Activated CD8-positive, alpha-beta T cell treated with anti-CD3 and anti-CD28 coated beads for 36 hours (primary cell): Measurements from ENCODE around the gene IDUA. TPM values are rescaled to one million over a fixed set of nuclear protein-coding genes. Genes with fewer than 3 reads are reported as not detected.

Source experiments
- ATAC-seq: fragments of 200-7000 bp; cut with Tn5 transposase; one replicate; pipeline ENCODE4 v1.10.0; 2021; ENCODE audit warnings: mild to moderate bottlenecking, moderate library complexity
- CTCF ChIA-PET: fragments of 350-600 bp; sonication (Branson Sonifier 250); formaldehyde crosslinking; loops from one replicate; lab custom pipeline; 2021; ENCODE audit warnings: antibody characterized with exemption; lab: Charles Lee
- POLR2A ChIA-PET: fragments of 350-600 bp; sonication (Branson Sonifier 250); formaldehyde crosslinking; loops from one replicate; lab custom pipeline; 2021; ENCODE audit warnings: antibody characterized with exemption; lab: Charles Lee
- DNase-seq: peaks from one replicate; pipeline ENCODE4 v3.0.0-alpha.2; 2020
- H3K27ac Mint-ChIP-seq: one replicate; pipeline ENCODE4 v1.8.0; 2021; ENCODE audit warnings: mild to moderate bottlenecking, mixed read lengths
- H3K27me3 Mint-ChIP-seq: one replicate; pipeline ENCODE4 v1.8.0; 2021; ENCODE audit warnings: mixed read lengths
- H3K36me3 Mint-ChIP-seq: one replicate; pipeline ENCODE4 v1.8.0; 2021; ENCODE audit warnings: low read depth, mixed read lengths
- H3K4me1 Mint-ChIP-seq: one replicate; pipeline ENCODE4 v1.8.0; 2021; ENCODE audit warnings: low read depth, mixed read lengths
- H3K4me3 Mint-ChIP-seq: one replicate; pipeline ENCODE4 v1.8.0; 2021; ENCODE audit warnings: mild to moderate bottlenecking, moderate library complexity, mixed read lengths
- H3K9me3 Mint-ChIP-seq: one replicate; pipeline ENCODE4 v1.8.0; 2021; ENCODE audit warnings: mixed read lengths
- intact Hi-C: fragments of 100-400 bp; cut with micrococcal nuclease; formaldehyde crosslinking; loops from one replicate; pipeline ENCODE4 v1.10.0; 2022
- total RNA-seq, 2 experiments: library from RNA; stranded (reverse); gene quantifications; one replicate each; pipeline ENCODE4 v1.2.3, GENCODE V29; 2021
- TF ChIP-seq, protein P1 (sequence below): fragments of 200-600 bp; IDR thresholded peaks from one replicate; pipeline ENCODE4 v1.8.0; 2022; ENCODE audit warnings: antibody characterized with exemption, mild to moderate bottlenecking

The IDUA gene
- total RNA-seq, 2 experiments from 2014 or later, result 4.8 to 5.4 TPM

DNA sequence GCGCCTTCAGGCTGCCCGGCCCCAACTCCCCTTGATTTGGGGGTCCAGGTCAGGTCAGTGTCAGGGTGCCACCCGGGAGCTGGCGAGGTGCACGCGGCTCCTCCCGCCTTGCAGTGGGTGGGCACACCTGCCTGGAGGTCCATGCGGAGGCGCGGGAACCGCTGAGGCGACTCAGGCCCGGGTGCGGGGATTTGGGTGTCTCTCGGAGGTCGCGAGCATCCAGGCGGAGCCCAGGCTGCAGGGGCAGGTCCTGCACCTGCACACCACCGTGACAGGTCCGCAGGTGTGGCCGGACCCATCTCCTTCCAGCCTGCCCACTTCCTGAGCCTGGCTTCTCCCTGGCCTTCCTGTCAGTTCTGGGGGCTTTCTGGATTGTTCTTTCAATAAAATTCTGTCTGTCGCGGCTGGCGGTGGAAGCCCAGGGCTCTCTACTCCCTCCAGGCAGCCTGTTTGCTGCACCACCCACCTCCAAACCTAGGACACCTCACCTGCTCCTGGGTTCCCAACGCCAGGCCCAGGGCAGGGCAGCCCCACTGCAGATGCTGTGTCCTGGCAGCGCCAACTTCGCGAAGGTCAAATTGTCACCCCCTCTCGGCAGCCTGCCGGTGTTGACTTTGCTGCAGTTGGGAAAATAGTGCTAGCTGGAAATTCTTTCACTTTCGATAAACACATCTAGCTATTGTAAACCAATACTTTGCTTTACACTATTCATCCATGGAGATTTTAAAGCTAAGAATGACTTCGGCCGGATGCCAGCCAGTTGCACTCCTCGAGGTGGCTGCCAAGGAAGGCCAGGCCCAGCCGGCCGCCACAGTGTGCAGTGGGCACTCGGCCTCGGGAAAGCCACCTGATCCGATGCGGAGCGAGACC is 60.5 kb downstream of the IDUA start:
- no peak for ATAC-seq
- H3K36me3 Mint-ChIP-seq, result no peaks in the 10 kb centered on the region
- intact Hi-C loops, result no loop called here
- ChIA-PET POLR2A (no interaction called here), CTCF (no interaction called here)
- peaks cover 29% of the 10 kb centered on the region for H3K27me3 Mint-ChIP-seq
- H3K27ac Mint-ChIP-seq, result no peak overlapping the region
- TF ChIP-seq, protein P1, sequence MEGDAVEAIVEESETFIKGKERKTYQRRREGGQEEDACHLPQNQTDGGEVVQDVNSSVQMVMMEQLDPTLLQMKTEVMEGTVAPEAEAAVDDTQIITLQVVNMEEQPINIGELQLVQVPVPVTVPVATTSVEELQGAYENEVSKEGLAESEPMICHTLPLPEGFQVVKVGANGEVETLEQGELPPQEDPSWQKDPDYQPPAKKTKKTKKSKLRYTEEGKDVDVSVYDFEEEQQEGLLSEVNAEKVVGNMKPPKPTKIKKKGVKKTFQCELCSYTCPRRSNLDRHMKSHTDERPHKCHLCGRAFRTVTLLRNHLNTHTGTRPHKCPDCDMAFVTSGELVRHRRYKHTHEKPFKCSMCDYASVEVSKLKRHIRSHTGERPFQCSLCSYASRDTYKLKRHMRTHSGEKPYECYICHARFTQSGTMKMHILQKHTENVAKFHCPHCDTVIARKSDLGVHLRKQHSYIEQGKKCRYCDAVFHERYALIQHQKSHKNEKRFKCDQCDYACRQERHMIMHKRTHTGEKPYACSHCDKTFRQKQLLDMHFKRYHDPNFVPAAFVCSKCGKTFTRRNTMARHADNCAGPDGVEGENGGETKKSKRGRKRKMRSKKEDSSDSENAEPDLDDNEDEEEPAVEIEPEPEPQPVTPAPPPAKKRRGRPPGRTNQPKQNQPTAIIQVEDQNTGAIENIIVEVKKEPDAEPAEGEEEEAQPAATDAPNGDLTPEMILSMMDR, result no peak
- peaks cover 3% of the 10 kb centered on the region for H3K4me1 Mint-ChIP-seq
- no peaks in the 10 kb centered on the region for H3K9me3 Mint-ChIP-seq
- H3K4me3 Mint-ChIP-seq, result no peak overlapping the region
- DNase-seq, result peak; percentile 25

DNA sequence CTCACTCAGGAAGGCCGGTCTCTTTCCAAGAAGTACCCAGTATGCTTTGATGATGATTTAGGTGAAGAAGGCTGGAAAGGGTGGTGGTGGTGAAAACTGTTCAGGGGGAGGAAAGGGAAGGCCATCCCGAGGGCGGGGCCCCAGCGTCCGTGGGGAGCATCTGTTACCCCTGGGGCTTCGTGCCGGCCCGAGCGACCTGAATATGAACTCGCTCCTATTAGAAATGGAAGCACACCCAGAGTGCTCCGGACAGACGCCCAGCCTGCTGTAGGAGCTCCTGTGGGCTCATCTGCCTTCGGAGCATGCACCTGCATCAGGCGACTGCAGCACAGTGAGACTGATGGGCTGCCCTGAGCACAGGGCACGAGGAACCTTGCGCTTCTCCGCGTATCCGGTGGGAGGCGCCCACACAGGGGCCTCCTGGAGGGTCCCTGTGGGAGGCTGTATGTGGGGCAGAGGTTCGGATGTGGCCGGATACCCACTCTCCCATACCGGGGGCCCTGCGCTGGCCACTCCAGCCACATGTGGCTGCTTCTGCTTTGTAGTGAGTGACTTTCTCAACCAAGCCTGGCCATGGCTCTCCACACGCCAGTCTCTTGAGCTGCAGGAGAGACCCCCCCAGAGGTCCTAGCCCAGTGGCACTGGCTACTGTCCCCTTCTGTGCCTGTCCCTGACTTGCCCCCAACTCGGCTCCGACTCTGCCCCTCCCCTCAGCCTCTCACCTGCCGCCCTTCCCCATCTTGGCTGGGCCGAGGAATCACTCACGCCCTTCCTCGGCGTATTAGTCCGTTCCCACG is 61.3 kb downstream of the IDUA start:
- Mint-ChIP-seq H3K9me3 (no peaks in the 10 kb centered on the region), H3K4me3 (no peak overlapping the region), H3K36me3 (no peaks in the 10 kb centered on the region), H3K4me1 (peaks cover under 1% of the 10 kb centered on the region), H3K27ac (no peak overlapping the region), H3K27me3 (peaks cover 28% of the 10 kb centered on the region)
- intact Hi-C loops, result no loop called here
- DNase-seq (no peak), ATAC-seq (no peak)
- ChIA-PET POLR2A (no interaction called here), CTCF (no interaction called here)
- TF ChIP-seq, protein P1, result no peak

DNA sequence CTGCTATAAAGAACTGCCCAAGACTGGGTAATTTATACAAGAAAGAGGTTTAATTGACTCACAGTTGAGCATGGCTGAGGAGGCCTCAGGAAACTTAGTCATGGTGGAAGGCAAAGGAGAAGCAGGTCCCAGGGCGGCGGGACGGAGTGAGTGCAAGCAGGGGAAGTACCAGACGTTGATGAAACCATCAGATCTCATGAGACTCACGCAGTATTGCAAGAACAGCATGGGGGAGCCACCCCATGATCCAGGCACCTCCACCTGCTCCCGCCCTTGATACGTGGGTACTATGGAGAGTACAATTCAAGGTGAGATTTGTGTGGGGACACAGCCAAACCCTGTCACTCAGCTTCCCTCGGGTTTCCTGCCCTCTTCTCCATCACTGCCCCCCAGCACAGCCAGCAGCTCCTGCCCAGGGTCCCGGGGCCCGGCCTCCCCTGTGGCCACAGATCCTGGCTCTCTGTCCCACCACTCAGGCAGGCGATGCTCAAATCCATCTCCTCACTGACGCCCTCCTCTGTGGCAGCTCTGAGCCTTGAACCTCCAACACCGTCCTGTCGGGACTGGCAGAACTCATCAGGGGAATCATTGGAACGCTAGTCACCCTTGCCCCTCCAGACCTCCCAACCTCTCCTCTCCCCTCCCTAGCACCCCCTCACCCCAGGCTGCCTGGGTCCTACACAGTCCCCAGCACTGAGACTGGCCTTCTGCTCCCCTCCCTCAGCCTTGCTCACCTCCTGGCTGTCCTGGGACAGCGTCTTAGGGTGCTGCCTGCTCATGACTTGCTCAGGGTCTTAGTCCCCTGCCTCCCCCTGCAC is 62.1 kb downstream of the IDUA start:
- no peaks in the 10 kb centered on the region for H3K4me1 Mint-ChIP-seq
- H3K4me3 Mint-ChIP-seq, result no peak overlapping the region
- peak; percentile 61 for ATAC-seq
- ChIA-PET POLR2A (no interaction called here), CTCF (no interaction called here)
- peak; percentile 55 for DNase-seq
- no peaks in the 10 kb centered on the region for H3K36me3 Mint-ChIP-seq
- no peak overlapping the region for H3K27ac Mint-ChIP-seq
- intact Hi-C loops, result no loop called here
- H3K27me3 Mint-ChIP-seq, result peaks cover 26% of the 10 kb centered on the region
- TF ChIP-seq, protein P1, result no peak
- no peaks in the 10 kb centered on the region for H3K9me3 Mint-ChIP-seq

DNA sequence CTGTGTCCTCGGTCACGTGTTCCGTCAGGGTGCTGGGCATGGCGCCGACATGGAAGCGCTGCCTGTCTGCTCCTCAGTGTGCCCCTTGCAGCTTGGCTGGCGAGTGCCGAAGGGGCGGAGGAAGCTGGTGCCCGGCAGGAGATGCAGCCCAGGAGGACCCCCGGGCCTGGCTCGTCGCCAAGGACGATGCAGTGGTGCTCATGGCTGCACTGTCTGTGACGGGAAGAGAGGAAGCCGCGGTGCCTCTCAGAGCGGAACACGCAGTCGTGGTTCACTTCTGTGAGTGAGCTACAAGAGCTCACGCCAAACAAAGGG is 62.7 kb downstream of the IDUA start:
- TF ChIP-seq, protein P1, result no peak
- CTCF ChIA-PET, result no interaction called here

More for the DNA sequence above, 62.7 kb downstream of the IDUA start:
- POLR2A ChIA-PET, result no interaction called here
- Mint-ChIP-seq H3K36me3 (no peaks in the 10 kb centered on the region), H3K27me3 (peaks cover 25% of the 10 kb centered on the region), H3K4me3 (no peak overlapping the region), H3K27ac (no peak overlapping the region), H3K4me1 (no peaks in the 10 kb centered on the region), H3K9me3 (no peaks in the 10 kb centered on the region)
- DNase-seq (no peak), ATAC-seq (no peak)
- intact Hi-C loops, result no loop called here
